ENCODE measurements around the gene FAM120A.

Gene FAM120A

GRCh38 chr9:93513606-93514005, 62.1 kb downstream of the FAM120A start:
- no peak for DNase-seq

GRCh38 chr9:93517331-93517730, 65.8 kb downstream of the FAM120A start:
- DNase-seq: no peak

GRCh38 chr9:93520523-93520922, 69.0 kb downstream of the FAM120A start:
- no peak for DNase-seq

GRCh38 chr9:93522736-93523135, 71.3 kb downstream of the FAM120A start:
- DNase-seq: no peak

GRCh38 chr9:93523518-93524144, 72.1 kb downstream of the FAM120A start:
- no peak for DNase-seq

- DNase-seq: no peak
Measured at GRCh38 chr9:93525476-93525875, 74.0 kb downstream of the FAM120A start.

- DNase-seq: no peak
Measured at GRCh38 chr9:93531374-93531773, 79.9 kb downstream of the FAM120A start.

GRCh38 chr9:93532141-93532540, 80.7 kb downstream of the FAM120A start:
- DNase-seq: no peak

GRCh38 chr9:93533863-93534262, 82.4 kb downstream of the FAM120A start:
- no peak for DNase-seq

GRCh38 chr9:93536167-93536566, 84.7 kb downstream of the FAM120A start:
- no peak for DNase-seq

- no peak for DNase-seq
Measured at GRCh38 chr9:93536874-93537273, 85.4 kb downstream of the FAM120A start.

- DNase-seq: no peak
Measured at GRCh38 chr9:93540305-93540704, 88.8 kb downstream of the FAM120A start.

- no peak for DNase-seq
Measured at GRCh38 chr9:93541005-93541404, 89.5 kb downstream of the FAM120A start.

GRCh38 chr9:93541581-93542349, 90.3 kb downstream of the FAM120A start:
- no peak for DNase-seq

- DNase-seq: no peak
Measured at GRCh38 chr9:93543117-93543516, 91.6 kb downstream of the FAM120A start.

- DNase-seq: no peak
Measured at GRCh38 chr9:93546356-93546755, 94.9 kb downstream of the FAM120A start.

GRCh38 chr9:93549611-93550010, 98.1 kb downstream of the FAM120A start:
- DNase-seq: no peak

GRCh38 chr9:93552923-93553322, 101.4 kb downstream of the FAM120A start:
- DNase-seq: no peak

GRCh38 chr9:93555370-93555769, 103.9 kb downstream of the FAM120A start:
- no peak for DNase-seq

- no peak for DNase-seq
Measured at GRCh38 chr9:93557366-93558137, 106.1 kb downstream of the FAM120A start.

- DNase-seq: no peak
Measured at GRCh38 chr9:93558503-93558902, 107.0 kb downstream of the FAM120A start.

- DNase-seq: no peak
Measured at GRCh38 chr9:93560991-93561390, 109.5 kb downstream of the FAM120A start.

GRCh38 chr9:93562157-93562556, 110.7 kb downstream of the FAM120A start:
- DNase-seq: no peak

GRCh38 chr9:93565089-93565488, 113.6 kb downstream of the FAM120A start:
- no peak for DNase-seq

Measured in NCI-H1930 (cell line).